D721Med (cell line): ENCODE measurements around the gene POMGNT1.
"Not testable (repeated sequence)": the region's sequence is repeated elsewhere in the genome, so short reads cannot be mapped to it uniquely, and the experiment has no call there.

Source experiments
- DNase-seq: peaks from one replicate; pipeline ENCODE4 v3.0.0; 2011; ENCODE audit warnings: low spot score; ENCODE audit not compliant: insufficient read length
- FAIRE-seq: peaks from 2 replicates; lab custom pipeline; 2011; peaks lifted over from hg19 to GRCh38; lab: Jason Lieb, UNC
- TF ChIP-seq, protein P1 (sequence below): IDR thresholded peaks from 2 replicates; pipeline ENCODE4 v1.5.1; 2012; ENCODE audit warnings: mild to moderate bottlenecking, control low read depth; ENCODE audit not compliant: insufficient read depth; ENCODE audit errors: missing control alignments

Gene POMGNT1

DNA sequence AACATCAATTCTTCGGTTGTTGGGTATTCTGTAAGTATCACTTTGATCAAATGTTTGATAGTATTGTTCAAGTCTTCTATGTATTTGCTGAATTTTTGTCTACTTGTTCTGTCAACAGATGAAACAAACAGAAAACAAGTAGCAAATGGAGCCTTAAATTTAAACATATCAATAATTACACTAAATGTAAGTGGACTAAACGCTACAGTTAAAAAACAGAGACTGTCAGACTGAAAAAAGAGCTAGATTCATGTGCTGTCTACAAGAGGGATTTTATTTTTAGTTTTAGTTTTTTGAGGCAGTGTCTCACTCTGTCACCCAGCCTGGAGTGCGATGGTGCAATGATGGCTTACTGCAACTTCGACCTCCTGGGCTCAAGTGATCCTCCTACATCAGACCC, 38.6 kb upstream of the POMGNT1 start:
- FAIRE-seq: no peak
- DNase-seq: no peak
- TF ChIP-seq, protein P1, sequence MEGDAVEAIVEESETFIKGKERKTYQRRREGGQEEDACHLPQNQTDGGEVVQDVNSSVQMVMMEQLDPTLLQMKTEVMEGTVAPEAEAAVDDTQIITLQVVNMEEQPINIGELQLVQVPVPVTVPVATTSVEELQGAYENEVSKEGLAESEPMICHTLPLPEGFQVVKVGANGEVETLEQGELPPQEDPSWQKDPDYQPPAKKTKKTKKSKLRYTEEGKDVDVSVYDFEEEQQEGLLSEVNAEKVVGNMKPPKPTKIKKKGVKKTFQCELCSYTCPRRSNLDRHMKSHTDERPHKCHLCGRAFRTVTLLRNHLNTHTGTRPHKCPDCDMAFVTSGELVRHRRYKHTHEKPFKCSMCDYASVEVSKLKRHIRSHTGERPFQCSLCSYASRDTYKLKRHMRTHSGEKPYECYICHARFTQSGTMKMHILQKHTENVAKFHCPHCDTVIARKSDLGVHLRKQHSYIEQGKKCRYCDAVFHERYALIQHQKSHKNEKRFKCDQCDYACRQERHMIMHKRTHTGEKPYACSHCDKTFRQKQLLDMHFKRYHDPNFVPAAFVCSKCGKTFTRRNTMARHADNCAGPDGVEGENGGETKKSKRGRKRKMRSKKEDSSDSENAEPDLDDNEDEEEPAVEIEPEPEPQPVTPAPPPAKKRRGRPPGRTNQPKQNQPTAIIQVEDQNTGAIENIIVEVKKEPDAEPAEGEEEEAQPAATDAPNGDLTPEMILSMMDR: no peak

DNA sequence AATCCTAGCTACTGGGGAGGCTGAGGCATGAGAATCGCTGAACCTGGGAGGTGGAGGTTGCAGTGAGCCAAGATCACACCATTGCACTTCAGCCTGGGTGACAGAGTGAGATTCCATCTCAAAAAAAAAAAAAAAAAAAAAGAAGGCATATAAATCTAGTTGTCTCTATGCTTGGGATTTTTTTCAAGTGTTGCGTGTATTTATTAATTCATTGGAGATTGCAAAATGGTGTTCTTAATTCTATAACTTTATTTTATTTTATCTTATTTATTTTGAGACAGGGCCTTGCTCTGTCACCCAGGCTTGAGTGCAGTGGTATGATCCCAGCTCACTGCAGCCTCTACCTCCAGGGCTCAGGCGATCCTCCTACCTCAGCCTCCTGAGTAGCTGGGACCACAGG, 33.0 kb upstream of the POMGNT1 start:
- FAIRE-seq, DNase-seq: not testable (repeated sequence)

DNA sequence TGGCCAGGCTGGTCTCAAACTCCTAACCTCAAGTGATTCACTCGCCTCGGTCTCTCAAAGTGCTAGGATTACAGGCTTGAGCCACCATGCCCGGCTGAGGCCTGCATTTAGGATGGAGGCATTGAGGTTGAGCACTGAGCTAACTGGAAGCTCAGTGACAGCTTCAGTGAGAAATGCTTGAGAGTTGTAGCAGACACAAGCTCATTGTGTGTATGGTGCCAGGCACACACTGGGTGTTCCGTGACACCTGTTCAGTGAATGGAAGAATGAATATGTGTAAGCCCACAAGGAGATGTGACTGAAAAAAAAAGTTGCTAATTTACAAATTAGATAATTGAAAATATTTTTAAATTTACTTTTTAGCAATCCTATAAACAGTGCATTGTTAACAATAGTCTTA, 26.7 kb upstream of the POMGNT1 start:
- TF ChIP-seq, protein P1: no peak
- DNase-seq (no peak), FAIRE-seq (no peak)

DNA sequence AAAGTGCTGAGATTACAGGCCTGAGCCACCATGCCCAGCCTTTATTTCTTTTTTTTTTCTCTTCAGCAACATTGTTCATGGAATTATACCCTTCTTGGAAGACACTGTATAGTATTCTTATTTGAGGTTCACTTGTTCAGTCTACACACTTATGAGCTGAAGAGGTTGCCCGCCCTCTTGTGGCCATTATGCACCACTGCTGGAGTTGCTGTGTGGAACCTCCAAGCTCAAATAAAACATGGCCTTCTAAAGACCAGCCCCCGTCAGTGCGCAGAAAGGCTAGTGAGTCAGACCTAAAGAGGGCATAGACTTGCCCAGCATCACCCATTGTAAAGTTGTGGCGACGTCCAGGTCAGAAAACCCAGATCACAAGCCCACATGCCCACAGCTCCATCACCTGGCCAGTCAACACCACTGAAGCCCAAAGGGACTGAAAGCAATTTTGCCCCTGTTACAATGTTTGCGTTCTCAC, 25.3 kb upstream of the POMGNT1 start:
- TF ChIP-seq, protein P1: peak; percentile 95
- no peak for DNase-seq
- FAIRE-seq: peak; percentile 70

DNA sequence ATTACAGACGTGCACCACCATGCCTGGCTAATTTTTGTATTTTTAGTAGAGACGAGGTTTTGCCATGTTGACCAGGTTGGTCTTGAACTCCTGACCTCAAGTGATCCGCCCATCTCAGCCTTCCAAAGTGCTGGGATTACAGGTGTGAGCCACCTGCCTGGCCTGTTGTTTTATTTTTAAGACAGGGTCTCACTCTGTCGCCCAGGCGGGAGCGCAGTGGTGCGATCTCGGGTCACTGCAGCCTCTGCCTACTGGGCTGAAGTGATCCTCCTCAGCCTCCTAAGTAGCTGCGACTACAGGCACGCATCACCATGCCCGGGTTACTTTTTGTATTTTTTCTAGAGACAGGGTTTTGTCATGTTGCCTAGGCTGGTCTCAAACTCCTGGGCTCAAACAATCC, 24.8 kb upstream of the POMGNT1 start:
- not testable (repeated sequence) for DNase-seq, FAIRE-seq

DNA sequence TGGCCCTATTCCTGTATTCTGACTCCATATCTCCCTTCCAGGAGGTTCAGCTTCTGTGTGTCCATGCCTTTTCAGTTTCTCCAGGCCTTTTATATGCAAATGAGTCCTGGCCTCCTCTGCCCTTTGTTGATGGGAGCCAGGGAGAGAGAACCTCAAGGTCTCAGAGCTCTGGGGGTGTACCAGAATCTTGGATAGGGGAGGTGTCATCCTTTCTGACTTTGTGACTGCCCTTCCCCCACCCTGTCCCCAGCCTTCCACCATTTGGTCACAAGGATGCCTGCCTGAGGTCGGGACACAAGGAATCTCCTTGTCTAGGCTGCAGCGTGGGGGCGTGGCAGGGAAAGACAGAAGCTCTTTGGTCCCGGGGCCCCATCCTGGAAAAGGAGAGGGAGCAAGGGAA, 23.5 kb upstream of the POMGNT1 start:
- FAIRE-seq (no peak), DNase-seq (no peak)
- TF ChIP-seq, protein P1: no peak

DNA sequence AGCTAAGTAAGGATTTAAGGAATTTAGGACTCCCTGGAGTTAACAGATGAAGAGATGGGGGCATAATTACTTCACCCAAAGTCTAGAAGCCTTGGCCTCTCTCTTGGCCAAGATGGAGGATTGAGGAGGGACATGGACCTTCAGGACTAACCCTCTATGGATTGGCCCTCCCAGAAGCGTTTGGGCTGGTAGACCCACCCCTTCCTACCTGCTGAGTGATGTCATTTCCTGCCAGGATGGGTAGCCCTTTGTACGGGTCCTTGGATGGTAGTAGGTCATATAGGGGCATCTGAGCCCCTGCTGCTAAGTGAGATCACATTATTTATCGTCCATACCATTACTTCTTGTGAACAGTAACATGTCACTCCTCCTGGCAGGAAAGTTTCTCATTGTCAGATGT, 22.6 kb upstream of the POMGNT1 start:
- FAIRE-seq (no peak), DNase-seq (no peak)
- TF ChIP-seq, protein P1: no peak

DNA sequence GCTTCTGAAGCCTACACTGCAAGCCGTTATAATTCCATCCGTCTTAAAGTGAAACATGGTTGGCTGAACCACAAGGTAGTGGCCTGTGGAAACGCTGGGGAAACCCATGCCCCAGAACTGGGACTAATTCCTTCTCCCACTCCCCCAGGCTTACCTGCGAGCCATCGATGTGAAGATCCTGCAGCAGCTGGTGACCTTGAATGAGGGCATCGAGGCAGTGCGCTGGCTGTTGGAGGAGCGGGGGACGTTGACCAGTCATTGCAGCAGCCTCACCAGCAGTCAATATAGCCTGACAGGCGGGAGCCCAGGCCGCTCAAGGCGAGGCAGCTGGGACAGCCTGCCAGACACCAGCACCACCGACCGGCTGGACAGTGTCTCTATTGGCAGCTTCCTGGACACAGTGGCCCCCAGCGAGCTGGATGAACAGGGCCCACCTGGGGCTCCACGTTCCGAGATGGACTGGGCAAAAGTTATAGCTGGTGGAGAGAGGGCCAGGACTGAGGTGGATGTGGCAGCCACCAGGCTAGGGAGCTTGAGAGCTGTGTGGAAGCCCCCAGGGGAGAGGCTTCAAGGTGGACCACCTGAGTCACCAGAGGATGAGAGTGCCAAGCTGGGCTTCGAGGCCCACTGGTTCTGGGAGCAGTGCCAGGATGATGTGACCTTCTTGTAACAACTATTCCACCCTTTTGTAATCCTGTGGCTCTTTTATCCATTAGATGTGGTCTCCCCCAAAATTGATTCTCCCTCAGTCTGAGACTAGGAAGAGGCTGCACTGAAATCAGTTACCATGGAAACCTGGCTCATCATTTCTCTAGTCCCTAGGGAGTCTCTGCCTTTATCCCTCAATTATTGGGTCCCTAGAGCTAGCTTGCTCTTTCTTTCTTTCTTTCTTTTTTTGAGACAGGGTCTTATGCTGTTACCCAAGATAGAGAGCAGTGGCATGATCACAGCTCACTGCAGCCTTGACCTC, 21.6 kb upstream of the POMGNT1 start:
- TF ChIP-seq, protein P1: no peak

More for the DNA sequence above, 21.6 kb upstream of the POMGNT1 start:
- no peak for DNase-seq
- no peak for FAIRE-seq
